DND-41 (cell line): ENCODE data around the gene FAM241A.

Source experiments
- EZH2 ChIP-seq: IDR thresholded peaks from 3 replicates; pipeline ENCODE4 v1.6.1; 2012; ENCODE audit warnings: borderline replicate concordance, low read depth, mild to moderate bottlenecking, moderate library complexity, low read length, inconsistent platforms; ENCODE audit not compliant: severe bottlenecking
- TF ChIP-seq, protein P1 (sequence below): IDR thresholded peaks from 2 replicates; pipeline ENCODE4 v1.5.1; 2012; ENCODE audit warnings: borderline replicate concordance, low read length, moderate library complexity, mild to moderate bottlenecking; ENCODE audit not compliant: poor library complexity, severe bottlenecking; ENCODE audit errors: extremely low read depth

DNA sequence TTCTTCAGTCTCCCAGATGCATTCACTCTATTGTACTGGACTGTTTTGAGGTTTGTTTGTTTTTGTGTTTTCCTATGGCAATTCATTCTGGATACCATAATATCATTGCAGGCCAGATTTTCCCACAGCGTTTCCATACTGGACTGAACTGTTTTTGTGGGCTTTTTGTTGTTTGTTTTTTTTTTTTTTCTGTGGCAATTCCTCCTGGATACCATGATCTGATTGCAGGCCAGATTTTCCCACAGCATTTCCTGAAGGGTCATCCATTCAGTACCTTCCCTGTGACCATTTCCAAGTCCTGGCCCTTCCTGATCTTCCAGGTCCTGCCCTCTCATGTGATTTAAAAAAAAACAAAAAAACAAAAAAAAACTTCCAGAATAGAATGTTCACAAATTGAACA is 33.9 kb upstream of the FAM241A start:
- TF ChIP-seq, protein P1, sequence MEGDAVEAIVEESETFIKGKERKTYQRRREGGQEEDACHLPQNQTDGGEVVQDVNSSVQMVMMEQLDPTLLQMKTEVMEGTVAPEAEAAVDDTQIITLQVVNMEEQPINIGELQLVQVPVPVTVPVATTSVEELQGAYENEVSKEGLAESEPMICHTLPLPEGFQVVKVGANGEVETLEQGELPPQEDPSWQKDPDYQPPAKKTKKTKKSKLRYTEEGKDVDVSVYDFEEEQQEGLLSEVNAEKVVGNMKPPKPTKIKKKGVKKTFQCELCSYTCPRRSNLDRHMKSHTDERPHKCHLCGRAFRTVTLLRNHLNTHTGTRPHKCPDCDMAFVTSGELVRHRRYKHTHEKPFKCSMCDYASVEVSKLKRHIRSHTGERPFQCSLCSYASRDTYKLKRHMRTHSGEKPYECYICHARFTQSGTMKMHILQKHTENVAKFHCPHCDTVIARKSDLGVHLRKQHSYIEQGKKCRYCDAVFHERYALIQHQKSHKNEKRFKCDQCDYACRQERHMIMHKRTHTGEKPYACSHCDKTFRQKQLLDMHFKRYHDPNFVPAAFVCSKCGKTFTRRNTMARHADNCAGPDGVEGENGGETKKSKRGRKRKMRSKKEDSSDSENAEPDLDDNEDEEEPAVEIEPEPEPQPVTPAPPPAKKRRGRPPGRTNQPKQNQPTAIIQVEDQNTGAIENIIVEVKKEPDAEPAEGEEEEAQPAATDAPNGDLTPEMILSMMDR: no peak
- TF ChIP-seq EZH2: no peak
